ENCODE data around the gene SNX1. TPM values are rescaled to one million over a fixed set of nuclear protein-coding genes. Genes with fewer than 3 reads are reported as not detected.

The SNX1 gene
- total and polyA plus RNA-seq, 2 of the 13 experiments (the other 11 are each of a cell fraction or from before 2014, with no cell fraction given), result 29.3 to 60.1 TPM

DNA sequence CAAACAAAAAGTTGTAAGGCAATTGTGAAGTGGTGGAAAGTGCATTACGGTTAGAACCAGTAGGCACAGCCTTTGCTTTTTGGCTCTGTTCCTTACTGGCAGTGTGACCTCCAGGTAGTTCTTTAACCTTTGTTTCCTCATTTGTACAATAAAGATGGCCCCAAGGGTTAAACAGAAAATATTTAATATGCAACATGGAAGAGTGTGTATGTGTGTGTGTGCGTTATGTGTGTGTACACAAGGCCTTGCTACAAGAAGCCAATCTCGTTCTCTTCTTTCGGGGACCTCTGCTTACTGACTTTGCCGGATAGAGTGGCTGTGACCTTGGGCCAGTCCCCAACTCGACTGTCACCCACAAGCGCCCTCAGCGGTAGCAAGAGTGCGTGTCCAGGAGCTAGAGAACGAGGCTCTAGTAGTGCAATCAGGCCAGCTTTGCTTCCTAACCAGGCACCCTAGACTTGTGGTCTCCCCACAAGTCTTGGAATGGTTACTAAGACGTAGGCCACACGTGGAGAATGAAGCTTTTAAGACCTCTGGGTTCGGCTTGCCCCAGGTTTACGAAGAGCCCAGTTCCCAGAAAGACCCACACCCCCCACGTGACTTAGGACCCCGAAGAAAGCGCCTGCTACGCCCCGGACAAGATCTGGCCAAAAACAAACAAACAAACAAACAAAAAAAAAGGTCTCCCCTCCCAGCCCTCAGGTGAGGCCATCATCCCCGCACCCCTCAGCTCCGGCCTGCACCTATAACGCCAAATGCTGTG is 2.7 kb upstream of the SNX1 start (continued):
- TF ChIP-seq DBP (CRISPR knock-in tag; IDR thresholded peaks at IDR 0.05; ENCODE audit: not compliant biosample characterization) (no peak), ZNF530 (CRISPR knock-in tag; IDR thresholded peaks at IDR 0.05; ENCODE audit: low read depth) (no peak), PHF20 (CRISPR knock-in tag; IDR thresholded peaks at IDR 0.05) (no peak), JUNB (CRISPR knock-in tag; IDR thresholded peaks at IDR 0.05; ENCODE audit: borderline replicate concordance) (no peak), IKZF4 (CRISPR knock-in tag; IDR thresholded peaks at IDR 0.05; ENCODE audit: borderline replicate concordance, low read depth, not compliant biosample characterization) (no peak), ZNF75D (CRISPR knock-in tag; IDR thresholded peaks at IDR 0.05; ENCODE audit: borderline replicate concordance) (no peak), TGIF2 (CRISPR knock-in tag; IDR thresholded peaks at IDR 0.05) (peak; percentile 68), THAP11 (CRISPR knock-in tag; IDR thresholded peaks at IDR 0.05) (no peak), ZEB1 (IDR thresholded peaks at IDR 0.05; ENCODE audit: insufficient replicate concordance, low read depth) (no peak), FOXJ3 (CRISPR knock-in tag; IDR thresholded peaks at IDR 0.05; ENCODE audit: borderline replicate concordance) (no peak; the same call in 1 of the 2 replicates), ZBTB20 (CRISPR knock-in tag; IDR thresholded peaks at IDR 0.05; ENCODE audit: borderline replicate concordance, low read depth) (no peak), PAX8 (CRISPR knock-in tag; IDR thresholded peaks at IDR 0.05; ENCODE audit: borderline replicate concordance) (no peak), SRF (IDR thresholded peaks at IDR 0.05; ENCODE audit: low read depth, low read length) (no peak), TFDP1 (CRISPR knock-in tag; IDR thresholded peaks at IDR 0.05; ENCODE audit: borderline replicate concordance) (0 out of 2 replicates have a peak, but pooled peaks have one; percentile 21), ZNF577 (CRISPR knock-in tag; IDR thresholded peaks at IDR 0.05; ENCODE audit: borderline replicate concordance, low read depth) (no peak), RNF2 (conservative IDR thresholded peaks at IDR 0.05; ENCODE audit: low read depth) (no peak), ZNF710 (CRISPR knock-in tag; IDR thresholded peaks at IDR 0.05; ENCODE audit: borderline replicate concordance) (no peak), GPN1 (CRISPR knock-in tag; IDR thresholded peaks at IDR 0.05; ENCODE audit: borderline replicate concordance) (no peak), NFATC3 (CRISPR knock-in tag; IDR thresholded peaks at IDR 0.05) (no peak), ARHGAP35 (CRISPR knock-in tag; IDR thresholded peaks at IDR 0.05; ENCODE audit: borderline replicate concordance) (0 out of 2 replicates have a peak, but pooled peaks have one; percentile 17), KDM4B (CRISPR knock-in tag; IDR thresholded peaks at IDR 0.05) (no peak), ZBTB14 (CRISPR knock-in tag; IDR thresholded peaks at IDR 0.05) (no peak)
- TF ChIP-seq, protein P1, sequence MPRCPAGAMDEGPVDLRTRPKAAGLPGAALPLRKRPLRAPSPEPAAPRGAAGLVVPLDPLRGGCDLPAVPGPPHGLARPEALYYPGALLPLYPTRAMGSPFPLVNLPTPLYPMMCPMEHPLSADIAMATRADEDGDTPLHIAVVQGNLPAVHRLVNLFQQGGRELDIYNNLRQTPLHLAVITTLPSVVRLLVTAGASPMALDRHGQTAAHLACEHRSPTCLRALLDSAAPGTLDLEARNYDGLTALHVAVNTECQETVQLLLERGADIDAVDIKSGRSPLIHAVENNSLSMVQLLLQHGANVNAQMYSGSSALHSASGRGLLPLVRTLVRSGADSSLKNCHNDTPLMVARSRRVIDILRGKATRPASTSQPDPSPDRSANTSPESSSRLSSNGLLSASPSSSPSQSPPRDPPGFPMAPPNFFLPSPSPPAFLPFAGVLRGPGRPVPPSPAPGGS (CRISPR knock-in tag; IDR thresholded peaks at IDR 0.05), result no peak

Data from HepG2 (cell line).